Thoracic aorta (tissue), 2 donors: ENCODE measurements around the gene PCBP1. TPM values are rescaled to one million over a fixed set of nuclear protein-coding genes. Genes with fewer than 3 reads are reported as not detected.
A peak's percentile ranks its signal among the peaks of the same experiment; 100 is the strongest.

Experiments used
- ATAC-seq: fragments of 150-250 bp; one replicate; pipeline ENCODE4 v1.8.0; 2017; ENCODE audit warnings: low read depth; ENCODE audit not compliant: insufficient number of reproducible peaks, low FRiP score
- DNase-seq: peaks from one replicate; pipeline ENCODE4 v3.0.0-alpha.2; 2020; ENCODE audit warnings: low spot score
- H3K27ac ChIP-seq, 2 donors: fragments of 200-600 bp; sonication (generic); 1 replicate in 1 of 2; 2 replicates in 1 of 2; pipeline ENCODE4 v1.5.1; 2016; ENCODE audit warnings: mild to moderate bottlenecking in 2 of 2, moderate library complexity in 2 of 2
- H3K27me3 ChIP-seq: fragments of 200-600 bp; sonication (generic); replicated peaks from 2 replicates; pipeline ENCODE4 v1.6.0; 2016; ENCODE audit warnings: mild to moderate bottlenecking; ENCODE audit not compliant: insufficient read depth
- H3K36me3 ChIP-seq: fragments of 200-600 bp; sonication (generic); one replicate; pipeline ENCODE4 v1.5.1; 2016
- H3K4me1 ChIP-seq, 2 donors: fragments of 200-600 bp; sonication (generic); 1 replicate in 1 of 2; 2 replicates in 1 of 2; pipeline versions ENCODE4 v1.5.1 to v1.6.0; 2016; ENCODE audit warnings: low read depth in 2 of 2, mild to moderate bottlenecking in 1 of 2; ENCODE audit not compliant: control insufficient read depth in 1 of 2
- H3K4me3 ChIP-seq: fragments of 200-600 bp; sonication (generic); 2 replicates; pipeline ENCODE4 v1.5.1; 2016; ENCODE audit warnings: mild to moderate bottlenecking
- H3K9me3 ChIP-seq: fragments of 200-600 bp; sonication (generic); 2 replicates; pipeline ENCODE4 v1.5.1; 2016
- CTCF ChIP-seq: fragments of 200-600 bp; sonication (generic); IDR thresholded peaks from one replicate; pipeline ENCODE4 v1.5.1; 2019; ENCODE audit warnings: antibody characterized with exemption
- total RNA-seq, 2 donors: library from RNA; depleted of rRNA; stranded (reverse); fragments of >200 nt; gene quantifications; one replicate each; pipeline versions ENCODE4 v1.1.0 to v1.2.3, GENCODE V29; 2016

PCBP1 gene
- total RNA-seq, 2 donors from 2014 or later: 153 to 235 TPM

- TF ChIP-seq CTCF: no peak
- Histone ChIP-seq H3K27me3 (no peaks in the 10 kb centered on the region), H3K4me1 (peaks cover 21 to 34% of the 10 kb centered on the region in 2 donors), H3K27ac (no peak overlapping the region), H3K4me3 (no peak overlapping the region), H3K9me3 (no peaks in the 10 kb centered on the region), H3K36me3 (peaks cover 26% of the 10 kb centered on the region)
- ATAC-seq: no peak
- no peak for DNase-seq
Observed at GRCh38 chr2:70080610-70081200, 6.6 kb upstream of the PCBP1 start.

- no peak overlapping the region for H3K27ac ChIP-seq
- ATAC-seq: no peak
- no peak for TF ChIP-seq CTCF
- H3K27me3 ChIP-seq: no peaks in the 10 kb centered on the region
- DNase-seq: no peak
- peaks cover 23% of the 10 kb centered on the region for H3K36me3 ChIP-seq
- no peaks in the 10 kb centered on the region for H3K9me3 ChIP-seq
- no peak overlapping the region for H3K4me3 ChIP-seq
- H3K4me1 ChIP-seq: peaks cover 22 to 38% of the 10 kb centered on the region in 2 donors
Observed at GRCh38 chr2:70081221-70081620, 6.1 kb upstream of the PCBP1 start.

- no peaks in the 10 kb centered on the region for H3K27me3 ChIP-seq
- no peak for DNase-seq
- H3K27ac ChIP-seq: peak overlapping the region in 1 of 2 donors; percentile 3
- TF ChIP-seq CTCF: no peak
- peak overlapping the region; percentile 91 for H3K4me3 ChIP-seq
- H3K36me3 ChIP-seq: peaks cover 15% of the 10 kb centered on the region
- H3K9me3 ChIP-seq: no peaks in the 10 kb centered on the region
- H3K4me1 ChIP-seq: peaks cover 22 to 38% of the 10 kb centered on the region in 2 donors
- no peak for ATAC-seq
Observed at GRCh38 chr2:70083344-70084156, 3.7 kb upstream of the PCBP1 start.

- no peaks in the 10 kb centered on the region for H3K9me3 ChIP-seq
- no peak for ATAC-seq
- no peak for TF ChIP-seq CTCF
- H3K27ac ChIP-seq: peak overlapping the region; percentile 97 to 100
- H3K4me3 ChIP-seq: peak overlapping the region; percentile 91
- peaks cover 31 to 51% of the 10 kb centered on the region in 2 donors for H3K4me1 ChIP-seq
- no peaks in the 10 kb centered on the region for H3K27me3 ChIP-seq
- peaks cover 7% of the 10 kb centered on the region for H3K36me3 ChIP-seq
- DNase-seq: no peak
Observed at GRCh38 chr2:70084973-70085710, 2.1 kb upstream of the PCBP1 start.

- Histone ChIP-seq H3K4me1 (peaks cover 31 to 55% of the 10 kb centered on the region in 2 donors), H3K27me3 (no peaks in the 10 kb centered on the region), H3K9me3 (no peaks in the 10 kb centered on the region), H3K27ac (peak overlapping the region; percentile 97 to 100), H3K4me3 (peak overlapping the region; percentile 91), H3K36me3 (peaks cover 2% of the 10 kb centered on the region)
- ATAC-seq: no peak
- no peak for DNase-seq
- TF ChIP-seq CTCF: no peak
Observed at GRCh38 chr2:70085711-70086277, 1.5 kb upstream of the PCBP1 start.
